ENCODE measurements around the gene FGF19. TPM values are rescaled to one million over a fixed set of nuclear protein-coding genes. Genes with fewer than 3 reads are reported as not detected.
A peak's percentile ranks its signal among the peaks of the same experiment; 100 is the strongest.

Gene FGF19
- total RNA-seq (2014; rRNA removed): not detected in 2 replicates
- Bru-seq, nascent RNA: percentile 24 among the genes with signal in this experiment
- percentile 24 among the genes with signal in this experiment for BruChase-seq, experiment 1, labeled RNA remaining after a 6-hour chase
- percentile 26 among the genes with signal in this experiment for BruChase-seq, experiment 2, labeled RNA remaining after a 2-hour chase
- long read RNA-seq: 0 reads

- no peaks in the 10 kb centered on the region for H3K9me3 ChIP-seq (ENCODE audit: low read length)
- H3K4me3 ChIP-seq (ENCODE audit: low read length): peak within 1 kb of the TSS; percentile 68
- ChIA-PET POLR2A (ENCODE audit: unreplicated experiment) (no interaction called here), CTCF (no interaction called here)
- H3F3A ChIP-seq (ENCODE audit: low read length, unreplicated experiment): no peaks in the 10 kb centered on the region
- DNase-seq (peak; percentile 18), ATAC-seq (peak; percentile 32)
- no peaks in the 10 kb centered on the region for H3K36me3 ChIP-seq (ENCODE audit: low read depth, low read length)
- no peaks in the 10 kb centered on the region for H3K79me2 ChIP-seq (ENCODE audit: low read length)
- H3K9ac ChIP-seq (ENCODE audit: low read length): no peak within 1 kb of the TSS
- H3K9me2 ChIP-seq (replicated peaks; ENCODE audit: low read length): no peaks in the 10 kb centered on the region
- no peak within 1 kb of the TSS for H3K27ac ChIP-seq (ENCODE audit: low read length)
- H3K4me2 ChIP-seq (ENCODE audit: low read length): peak within 1 kb of the TSS; percentile 96
- intact Hi-C loops (cut with micrococcal nuclease): no loop called here
- H3K27me3 ChIP-seq (ENCODE audit: low read length): no peaks in the 10 kb centered on the region
- BruUV-seq (replicated peaks): no TSS peak
- H2AFZ ChIP-seq (ENCODE audit: low read length): peak within 1 kb of the TSS; percentile 94
- no peak for TF ChIP-seq CTCF (conservative IDR thresholded peaks at IDR 0.05; ENCODE audit: low read depth, low read length)
- TF ChIP-seq EZH2 (IDR thresholded peaks at IDR 0.05; ENCODE audit: low read length, unreplicated experiment): no peak
- TF ChIP-seq EZH2phosphoT487 (IDR thresholded peaks at IDR 0.05; ENCODE audit: borderline replicate concordance, low read length): no peak
- H3K4me1 ChIP-seq (ENCODE audit: insufficient read depth, low read length): peaks cover 13% of the 10 kb centered on the region
- no peaks in the 10 kb centered on the region for H4K20me1 ChIP-seq (ENCODE audit: low read length)
Observed at GRCh38 chr11:69703768-69704507, at the start of gene FGF19. Gene FGF19 (minus strand): TSS chr11:69704022. CDS start chr11:69703876, 146 bp downstream.

- no peak overlapping the region for H3K4me3 ChIP-seq (ENCODE audit: low read length)
- DNase-seq: no peak
- no peak overlapping the region for H3K27ac ChIP-seq (ENCODE audit: low read length)
- no peak overlapping the region for H3K9ac ChIP-seq (ENCODE audit: low read length)
- ChIA-PET CTCF (no interaction called here), POLR2A (ENCODE audit: unreplicated experiment) (no interaction called here)
- intact Hi-C loops (cut with micrococcal nuclease): no loop called here
- no peak overlapping the region for H2AFZ ChIP-seq (ENCODE audit: low read length)
- BruUV-seq (replicated peaks): no TSS peak
- no peaks in the 10 kb centered on the region for H3K79me2 ChIP-seq (ENCODE audit: low read length)
- TF ChIP-seq EZH2 (IDR thresholded peaks at IDR 0.05; ENCODE audit: low read length, unreplicated experiment): no peak
- TF ChIP-seq EZH2phosphoT487 (IDR thresholded peaks at IDR 0.05; ENCODE audit: borderline replicate concordance, low read length): no peak
- no peak for TF ChIP-seq CTCF (conservative IDR thresholded peaks at IDR 0.05; ENCODE audit: low read depth, low read length)
- H3F3A ChIP-seq (ENCODE audit: low read length, unreplicated experiment): no peaks in the 10 kb centered on the region
- H3K9me2 ChIP-seq (replicated peaks; ENCODE audit: low read length): no peaks in the 10 kb centered on the region
- H3K4me1 ChIP-seq (ENCODE audit: insufficient read depth, low read length): no peaks in the 10 kb centered on the region
- H3K4me2 ChIP-seq (ENCODE audit: low read length): no peak overlapping the region
- no peak for ATAC-seq
- peaks cover 3% of the 10 kb centered on the region; the same call in 1 of the 2 replicates for H3K27me3 ChIP-seq (ENCODE audit: low read length)
- H4K20me1 ChIP-seq (ENCODE audit: low read length): no peaks in the 10 kb centered on the region
- H3K9me3 ChIP-seq (ENCODE audit: low read length): no peaks in the 10 kb centered on the region
- no peaks in the 10 kb centered on the region for H3K36me3 ChIP-seq (ENCODE audit: low read depth, low read length)
Observed at GRCh38 chr11:69752890-69753289, 49.1 kb upstream of the FGF19 start.
